HUES64 (cell line): ENCODE results near the gene SEC24C.

Source experiments
- H3K27ac ChIP-seq: 2 replicates; pipeline ENCODE4 v1.7.0; 2013; ENCODE audit warnings: low read depth, low read length, inconsistent platforms
- H3K27me3 ChIP-seq: 2 replicates; pipeline ENCODE4 v1.6.1; 2013; ENCODE audit warnings: mild to moderate bottlenecking, low read length; ENCODE audit not compliant: insufficient read depth
- H3K36me3 ChIP-seq: 2 replicates; pipeline ENCODE4 v1.6.1; 2013; ENCODE audit warnings: mild to moderate bottlenecking, low read length; ENCODE audit not compliant: insufficient read depth
- H3K4me1 ChIP-seq: 2 replicates; pipeline ENCODE4 v1.6.1; 2013; ENCODE audit warnings: mild to moderate bottlenecking, low read length, moderate library complexity; ENCODE audit not compliant: insufficient read depth
- H3K4me3 ChIP-seq: 2 replicates; pipeline ENCODE4 v1.5.1; 2013; ENCODE audit warnings: mild to moderate bottlenecking, low read length, moderate library complexity
- H3K9ac ChIP-seq: 2 replicates; pipeline ENCODE4 v1.6.1; 2013; ENCODE audit warnings: mild to moderate bottlenecking, low read depth, low read length
- H3K9me3 ChIP-seq: 2 replicates; pipeline ENCODE4 v1.6.1; 2013; ENCODE audit warnings: low read depth, low read length; ENCODE audit not compliant: insufficient read depth
- WGBS: fragments of 150-250, 120-280 bp; methylation state at CpG from one replicate; pipeline ENCODE4 v1.1.7; 2013; ENCODE audit warnings: missing lambda C conversion rate; 5-methylcytosine and 5-hydroxymethylcytosine counted together

Gene SEC24C

DNA sequence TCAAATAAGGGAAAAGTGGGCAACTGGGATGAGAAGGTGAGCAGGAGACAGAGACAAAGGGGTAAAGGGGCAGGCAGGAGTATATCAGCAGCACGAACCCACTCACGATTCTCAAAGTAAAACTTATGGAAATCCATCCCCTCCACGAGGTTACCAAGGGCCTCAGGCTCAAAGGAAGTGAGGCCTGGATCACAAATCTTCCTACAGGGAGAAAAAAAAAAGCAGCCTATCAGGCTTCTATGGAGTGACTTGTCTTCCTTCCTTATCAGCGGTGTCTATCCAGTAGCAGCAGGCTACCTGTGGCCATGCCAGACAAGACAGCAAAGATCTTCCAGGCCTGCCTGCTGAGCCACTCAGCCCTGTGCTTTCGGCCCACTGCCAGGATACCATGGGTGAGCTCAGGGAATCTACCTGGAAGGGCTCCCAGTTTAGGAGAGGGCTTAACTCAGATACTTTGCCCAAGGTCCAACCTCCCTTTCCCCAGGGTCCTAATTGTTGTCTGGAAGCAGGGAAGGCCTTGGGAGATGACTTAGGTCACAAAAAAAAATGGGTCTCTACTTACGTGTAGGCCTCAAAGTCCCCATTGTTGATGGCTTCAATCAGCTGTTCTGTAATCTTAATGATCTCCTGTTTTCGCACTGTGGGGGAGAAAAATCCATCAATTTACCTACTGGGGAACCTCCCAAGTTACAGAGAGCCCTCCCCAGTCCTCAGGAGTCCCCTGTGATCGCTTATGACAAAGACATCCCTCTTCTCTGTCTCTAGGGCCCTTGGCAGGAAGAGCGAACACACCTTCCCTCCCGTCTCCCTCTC is 73.0 kb downstream of the SEC24C start:
- WGBS: 93% methylated on average over 10 of the region's 10 CpGs
- peaks cover 51% of the 10 kb centered on the region for H3K36me3 ChIP-seq
- no peaks in the 10 kb centered on the region for H3K27me3 ChIP-seq
- no peak overlapping the region for H3K4me3 ChIP-seq
- peaks cover 4% of the 10 kb centered on the region; the same call in 1 of the 2 replicates for H3K4me1 ChIP-seq
- no peak overlapping the region for H3K9ac ChIP-seq
- no peaks in the 10 kb centered on the region for H3K9me3 ChIP-seq
- H3K27ac ChIP-seq: no peak overlapping the region

DNA sequence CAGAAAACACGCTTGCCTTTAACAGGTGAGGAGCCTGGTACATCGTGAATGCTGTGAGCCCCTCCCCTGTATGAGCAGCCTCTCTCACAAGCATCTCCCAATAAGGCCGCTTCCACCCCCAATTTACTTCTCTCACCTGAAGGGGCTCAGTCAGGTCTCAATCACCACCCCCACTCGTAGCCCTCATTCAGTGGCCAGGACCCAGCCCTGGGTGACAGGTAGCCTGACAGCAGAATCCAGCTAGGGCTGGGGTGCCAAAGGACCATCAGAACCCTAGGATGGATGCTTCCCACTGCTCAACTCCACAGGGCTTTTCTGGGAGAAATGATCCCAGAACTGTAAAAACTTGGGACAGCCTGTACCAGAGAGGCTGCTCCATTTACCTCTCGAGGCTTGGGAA is 73.7 kb downstream of the SEC24C start:
- no peak overlapping the region for H3K4me3 ChIP-seq
- H3K27ac ChIP-seq: no peak overlapping the region
- no peaks in the 10 kb centered on the region for H3K9me3 ChIP-seq
- WGBS: 92% methylated on average over 5 of the region's 5 CpGs
- no peaks in the 10 kb centered on the region for H3K27me3 ChIP-seq
- no peaks in the 10 kb centered on the region for H3K4me1 ChIP-seq
- peaks cover 53% of the 10 kb centered on the region for H3K36me3 ChIP-seq
- H3K9ac ChIP-seq: no peak overlapping the region

DNA sequence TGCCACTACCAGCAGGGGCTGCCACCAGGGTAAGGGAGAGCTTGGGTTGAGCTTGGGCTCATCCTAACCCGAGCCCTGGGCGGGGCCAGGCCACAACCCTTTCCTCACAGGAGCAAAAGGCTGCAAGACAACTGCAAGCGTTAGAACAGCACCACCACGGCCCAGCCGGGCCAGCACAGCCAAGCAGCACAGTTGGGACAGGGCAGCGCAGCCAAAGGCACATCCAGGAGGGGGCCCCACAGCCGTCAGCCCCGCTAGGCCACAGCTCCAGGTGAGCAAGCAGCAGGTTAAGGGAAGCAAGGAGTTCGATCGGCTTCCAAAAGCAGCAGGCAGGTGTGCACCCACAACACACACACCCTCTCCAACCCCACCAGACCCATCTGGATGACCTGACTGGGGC is 74.2 kb downstream of the SEC24C start:
- Histone ChIP-seq H3K4me3 (no peak overlapping the region), H3K36me3 (peaks cover 50% of the 10 kb centered on the region), H3K27ac (no peak overlapping the region), H3K4me1 (no peaks in the 10 kb centered on the region), H3K9me3 (no peaks in the 10 kb centered on the region), H3K9ac (no peak overlapping the region), H3K27me3 (no peaks in the 10 kb centered on the region)
- WGBS: 92% methylated on average over 10 of the region's 10 CpGs

DNA sequence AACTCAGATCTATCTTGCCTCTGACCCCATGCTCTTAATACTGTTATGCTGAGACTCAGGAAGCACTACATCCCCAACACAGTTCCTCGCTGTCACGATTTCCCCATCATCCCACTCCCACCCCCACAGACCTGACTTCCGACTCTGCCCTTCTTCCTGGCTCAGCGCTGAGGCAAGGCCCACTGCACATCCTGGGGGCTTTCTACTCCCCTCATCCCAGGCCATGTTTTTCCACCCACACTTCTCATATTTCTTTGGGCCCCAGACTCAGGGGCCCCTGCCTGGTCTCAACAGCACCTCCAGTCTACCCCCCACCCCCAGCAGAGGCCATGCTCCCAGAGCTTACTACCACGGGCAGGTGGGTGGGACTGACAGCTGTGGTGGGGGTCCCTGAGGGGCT is 74.9 kb downstream of the SEC24C start:
- no peak overlapping the region for H3K4me3 ChIP-seq
- H3K9me3 ChIP-seq: no peaks in the 10 kb centered on the region
- no peak overlapping the region for H3K9ac ChIP-seq
- 95% methylated on average over 5 of the region's 5 CpGs for WGBS
- H3K27ac ChIP-seq: no peak overlapping the region
- H3K27me3 ChIP-seq: no peaks in the 10 kb centered on the region
- H3K4me1 ChIP-seq: no peaks in the 10 kb centered on the region
- H3K36me3 ChIP-seq: peaks cover 51% of the 10 kb centered on the region

DNA sequence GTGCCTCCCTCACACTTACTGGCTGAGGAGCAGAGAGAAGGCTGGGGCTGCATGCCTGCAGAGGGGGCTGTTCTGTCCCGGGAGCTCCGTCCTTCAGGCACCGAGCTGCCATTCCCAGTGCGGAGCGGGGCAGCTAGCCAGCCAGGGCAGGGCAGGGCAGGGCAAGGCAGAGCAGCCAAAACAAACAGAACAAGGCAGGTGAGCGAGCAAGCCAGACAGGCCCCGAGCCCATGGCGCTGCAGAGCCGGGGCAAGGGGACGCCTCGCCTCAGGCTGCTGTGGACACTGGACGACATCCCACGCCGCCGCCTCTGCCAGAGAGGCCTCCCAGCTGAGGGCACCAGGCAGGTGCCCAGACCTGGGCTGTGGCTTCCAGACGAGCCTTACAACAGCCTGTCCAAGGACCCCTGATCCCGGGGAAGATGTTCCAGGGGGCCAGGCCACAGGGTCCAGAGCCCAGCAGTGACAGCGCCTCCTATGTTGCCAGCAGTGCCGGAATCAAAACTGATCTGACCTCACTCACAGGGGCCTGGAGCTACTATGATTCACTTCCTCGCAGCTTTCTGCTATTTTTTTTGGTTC is 75.4 kb downstream of the SEC24C start:
- WGBS: 95% methylated on average over 20 of the region's 20 CpGs
- no peaks in the 10 kb centered on the region for H3K4me1 ChIP-seq
- no peak overlapping the region for H3K27ac ChIP-seq
- peaks cover 49% of the 10 kb centered on the region for H3K36me3 ChIP-seq
- no peak overlapping the region for H3K4me3 ChIP-seq
- no peaks in the 10 kb centered on the region for H3K27me3 ChIP-seq
- H3K9me3 ChIP-seq: no peaks in the 10 kb centered on the region
- no peak overlapping the region for H3K9ac ChIP-seq
